Skeletal muscle satellite cell (primary cell): ENCODE results near the gene NUDC.

Experiments used
- H3K27me3 ChIP-seq: 2 replicates; pipeline ENCODE4 v1.7.0; 2013; ENCODE audit warnings: low read length; ENCODE audit not compliant: control insufficient read depth, insufficient read depth
- H3K36me3 ChIP-seq: 2 replicates; pipeline ENCODE4 v1.7.0; 2013; ENCODE audit warnings: mild to moderate bottlenecking, control low read depth, low read length; ENCODE audit not compliant: insufficient read depth
- H3K4me1 ChIP-seq: 2 replicates; pipeline ENCODE4 v1.7.0; 2013; ENCODE audit warnings: low read length; ENCODE audit not compliant: control insufficient read depth, insufficient read depth
- H3K4me2 ChIP-seq: 2 replicates; pipeline ENCODE4 v1.7.0; 2013; ENCODE audit warnings: mild to moderate bottlenecking, low read length
- H3K4me3 ChIP-seq: 2 replicates; pipeline ENCODE4 v1.7.0; 2013; ENCODE audit warnings: low read length
- H3K9ac ChIP-seq: 2 replicates; pipeline ENCODE4 v1.7.0; 2013; ENCODE audit warnings: mild to moderate bottlenecking, low read depth, low read length, moderate library complexity
- H3K9me3 ChIP-seq: replicated peaks from 2 replicates; pipeline ENCODE4 v1.7.0; 2013; ENCODE audit warnings: mild to moderate bottlenecking, control low read depth, low read length

The NUDC gene

GRCh38 chr1:26894263-26894662 is 27.3 kb upstream of the NUDC start:
- H3K9ac ChIP-seq: no peak overlapping the region

GRCh38 chr1:26897351-26897750 is 24.2 kb upstream of the NUDC start:
- Histone ChIP-seq H3K27me3 (no peaks in the 10 kb centered on the region), H3K36me3 (peaks cover 39% of the 10 kb centered on the region), H3K9ac (no peak overlapping the region), H3K9me3 (no peaks in the 10 kb centered on the region), H3K4me1 (peaks cover 11% of the 10 kb centered on the region), H3K4me2 (no peak overlapping the region), H3K4me3 (no peak overlapping the region)

More at GRCh38 chr1:26894263-26894662, 27.3 kb upstream of the NUDC start:
- peaks cover 50% of the 10 kb centered on the region for H3K36me3 ChIP-seq
- H3K4me3 ChIP-seq: no peak overlapping the region
- H3K9me3 ChIP-seq: no peaks in the 10 kb centered on the region
- no peaks in the 10 kb centered on the region for H3K27me3 ChIP-seq
- peaks cover 13% of the 10 kb centered on the region for H3K4me1 ChIP-seq
- no peak overlapping the region for H3K4me2 ChIP-seq

GRCh38 chr1:26900001-26900814 is 21.3 kb upstream of the NUDC start, which contains the start of gene GPATCH3:
Gene GPATCH3, minus strand, starts transcription at chr1:26900467. Its CDS starts 25 bp downstream, at chr1:26900442.
- no peaks in the 10 kb centered on the region for H3K9me3 ChIP-seq
- peaks cover 17% of the 10 kb centered on the region for H3K36me3 ChIP-seq
- peaks cover 11% of the 10 kb centered on the region for H3K4me1 ChIP-seq

GRCh38 chr1:26900815-26901511 is 20.6 kb upstream of the NUDC start:
- H3K4me3 ChIP-seq: peak overlapping the region; percentile 88
- H3K9me3 ChIP-seq: no peaks in the 10 kb centered on the region
- peaks cover 11% of the 10 kb centered on the region for H3K4me1 ChIP-seq
- peaks cover 14% of the 10 kb centered on the region for H3K36me3 ChIP-seq
- peak overlapping the region; percentile 88 for H3K4me2 ChIP-seq
- peak overlapping the region; percentile 97 for H3K9ac ChIP-seq
- H3K27me3 ChIP-seq: no peaks in the 10 kb centered on the region

More at GRCh38 chr1:26900001-26900814, 21.3 kb upstream of the NUDC start, which contains the start of gene GPATCH3:
- Histone ChIP-seq H3K4me2 (peak within 1 kb of the TSS; percentile 88), H3K9ac (peak within 1 kb of the TSS; percentile 97), H3K4me3 (peak within 1 kb of the TSS; percentile 88), H3K27me3 (no peaks in the 10 kb centered on the region)

GRCh38 chr1:26907071-26907917 is 14.2 kb upstream of the NUDC start:
- Histone ChIP-seq H3K9ac (no peak overlapping the region), H3K9me3 (no peaks in the 10 kb centered on the region), H3K36me3 (no peaks in the 10 kb centered on the region), H3K4me2 (peak overlapping the region; percentile 25), H3K4me1 (peaks cover 8% of the 10 kb centered on the region), H3K27me3 (peaks cover 8% of the 10 kb centered on the region), H3K4me3 (no peak overlapping the region)

- H3K27me3 ChIP-seq: peaks cover 8% of the 10 kb centered on the region
- peaks cover 8% of the 10 kb centered on the region for H3K4me1 ChIP-seq
- no peaks in the 10 kb centered on the region for H3K9me3 ChIP-seq
- H3K36me3 ChIP-seq: no peaks in the 10 kb centered on the region
- no peak overlapping the region for H3K4me2 ChIP-seq
- no peak overlapping the region for H3K4me3 ChIP-seq
- no peak overlapping the region for H3K9ac ChIP-seq
These were observed 11.6 kb upstream of the NUDC start for GRCh38 chr1:26909951-26910342.

- H3K36me3 ChIP-seq: no peaks in the 10 kb centered on the region
- no peak overlapping the region for H3K9ac ChIP-seq
- peaks cover 8% of the 10 kb centered on the region for H3K27me3 ChIP-seq
- H3K4me2 ChIP-seq: no peak overlapping the region
- no peak overlapping the region for H3K4me3 ChIP-seq
- no peaks in the 10 kb centered on the region for H3K9me3 ChIP-seq
- H3K4me1 ChIP-seq: peaks cover 8% of the 10 kb centered on the region
These were observed 11.0 kb upstream of the NUDC start for GRCh38 chr1:26910343-26911160.

GRCh38 chr1:26911399-26912146 is 10.0 kb upstream of the NUDC start:
- Histone ChIP-seq H3K9me3 (no peaks in the 10 kb centered on the region), H3K9ac (no peak overlapping the region), H3K4me2 (no peak overlapping the region), H3K36me3 (no peaks in the 10 kb centered on the region), H3K4me3 (no peak overlapping the region), H3K4me1 (peaks cover 8% of the 10 kb centered on the region), H3K27me3 (peaks cover 8% of the 10 kb centered on the region)

GRCh38 chr1:26912147-26912490 is 9.4 kb upstream of the NUDC start:
- Histone ChIP-seq H3K9ac (no peak overlapping the region), H3K9me3 (no peaks in the 10 kb centered on the region), H3K4me2 (no peak overlapping the region), H3K4me3 (no peak overlapping the region), H3K27me3 (peaks cover 8% of the 10 kb centered on the region), H3K36me3 (no peaks in the 10 kb centered on the region), H3K4me1 (peaks cover 7% of the 10 kb centered on the region)

GRCh38 chr1:26913389-26913753 is 8.2 kb upstream of the NUDC start:
- no peak overlapping the region for H3K4me3 ChIP-seq
- H3K9ac ChIP-seq: no peak overlapping the region
- no peak overlapping the region for H3K4me2 ChIP-seq
- no peaks in the 10 kb centered on the region for H3K36me3 ChIP-seq
- H3K4me1 ChIP-seq: no peaks in the 10 kb centered on the region
- H3K27me3 ChIP-seq: peaks cover 8% of the 10 kb centered on the region
- H3K9me3 ChIP-seq: no peaks in the 10 kb centered on the region
